Muscle of arm (tissue), 12 donors: ENCODE measurements around the gene PLXNA4. TPM values are rescaled to one million over a fixed set of nuclear protein-coding genes. Genes with fewer than 3 reads are reported as not detected.

Source experiments
- DNase-seq: peaks from one replicate; pipeline ENCODE4 v3.0.0-alpha.2; 2013
- polyA plus RNA-seq, 12 donors: library from polyadenylated mRNA; unstranded; fragments of 120-200 nt; gene quantifications; one replicate each; pipeline ENCODE4 v1.2.1, GENCODE V29; 2013; ENCODE audit not compliant: insufficient read length in 12 of 12

Gene PLXNA4
- polyA plus RNA-seq, 12 donors = 1.8 to 8.4 (median 4.5) TPM; not detected in 1

DNA sequence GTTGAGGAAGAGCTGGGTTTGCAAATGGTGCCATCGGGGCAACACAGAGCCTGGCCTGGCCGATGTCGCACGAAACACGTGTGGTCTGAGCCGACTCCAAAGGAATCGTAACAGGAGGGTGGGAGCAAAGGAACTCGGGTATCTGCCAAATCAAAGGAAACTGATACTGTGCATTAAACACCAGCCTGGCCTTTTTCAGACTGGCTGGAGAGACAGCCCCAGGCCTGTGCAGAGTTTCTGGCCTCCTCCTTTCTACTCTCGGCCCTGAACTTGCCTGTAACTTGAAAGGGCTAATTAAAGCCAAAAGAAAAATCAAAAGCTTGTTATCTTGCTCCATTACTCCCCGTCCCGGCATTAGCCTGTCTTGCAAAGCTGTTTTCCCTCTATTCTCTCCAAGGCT is 71.4 kb downstream of the PLXNA4 start:
- no peak for DNase-seq

GRCh38 chr7:132504071-132504470 is 72.2 kb downstream of the PLXNA4 start:
- no peak for DNase-seq

DNA sequence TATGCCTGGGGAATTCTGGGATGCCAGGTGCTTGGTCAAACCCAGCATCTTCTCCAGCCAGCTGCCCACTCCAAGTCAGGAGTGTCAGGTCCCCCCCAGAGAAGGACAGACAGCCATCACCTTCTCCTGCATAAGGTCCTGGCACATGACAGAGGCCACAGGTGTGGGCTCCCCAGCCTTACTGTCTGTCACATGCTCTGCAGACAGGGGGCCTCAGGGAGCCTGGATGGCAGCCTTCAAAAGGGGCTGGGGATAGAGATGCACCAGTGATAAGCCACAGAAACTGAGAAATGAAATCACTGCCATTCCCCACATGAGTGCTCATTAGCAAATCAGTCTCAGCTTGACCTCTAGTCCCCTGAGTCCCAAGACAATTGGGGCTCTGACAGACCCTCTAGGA is 72.9 kb downstream of the PLXNA4 start:
- DNase-seq = no peak

- DNase-seq = no peak
These were observed 74.3 kb downstream of the PLXNA4 start for GRCh38 chr7:132501956-132502355.

DNA sequence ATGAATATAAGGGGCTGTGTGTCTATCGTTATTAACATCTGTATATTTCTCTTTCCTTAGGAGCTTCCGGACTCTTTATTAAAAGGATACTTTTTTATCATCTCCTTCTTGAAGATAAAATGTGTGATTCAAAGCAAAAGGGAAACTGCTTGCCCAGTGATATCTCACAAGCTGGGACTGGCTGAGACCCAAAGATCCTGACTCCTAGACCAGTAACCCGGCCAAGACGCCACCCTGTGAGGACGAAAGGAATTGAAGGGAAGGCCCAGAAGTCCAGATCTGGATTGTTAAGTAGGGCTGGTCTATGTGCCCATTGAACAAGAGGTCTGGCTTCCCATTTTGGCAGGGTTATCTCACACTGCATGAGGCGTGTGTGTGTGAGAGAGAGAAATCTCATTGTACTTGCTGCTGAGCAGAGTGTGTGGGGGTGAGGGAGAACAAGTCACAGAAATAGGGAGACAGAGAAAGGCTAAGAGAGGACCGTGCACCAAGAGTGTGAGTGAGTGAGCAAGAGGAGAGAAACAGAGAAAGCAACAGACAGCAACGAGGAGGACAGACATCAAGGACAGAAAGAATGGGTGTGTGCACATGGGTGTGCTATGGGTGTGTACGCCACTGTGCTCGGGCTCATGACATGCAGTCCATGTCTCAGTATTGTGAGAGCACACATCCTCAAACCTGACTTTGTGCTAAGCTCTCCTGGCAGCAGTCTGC is 75.4 kb downstream of the PLXNA4 start:
- DNase-seq = no peak

GRCh38 chr7:132499487-132499886 is 76.8 kb downstream of the PLXNA4 start:
- DNase-seq = no peak

- no peak for DNase-seq
These were observed 77.2 kb downstream of the PLXNA4 start for GRCh38 chr7:132499065-132499464.

GRCh38 chr7:132498319-132498718 is 78.0 kb downstream of the PLXNA4 start:
- DNase-seq = no peak

DNA sequence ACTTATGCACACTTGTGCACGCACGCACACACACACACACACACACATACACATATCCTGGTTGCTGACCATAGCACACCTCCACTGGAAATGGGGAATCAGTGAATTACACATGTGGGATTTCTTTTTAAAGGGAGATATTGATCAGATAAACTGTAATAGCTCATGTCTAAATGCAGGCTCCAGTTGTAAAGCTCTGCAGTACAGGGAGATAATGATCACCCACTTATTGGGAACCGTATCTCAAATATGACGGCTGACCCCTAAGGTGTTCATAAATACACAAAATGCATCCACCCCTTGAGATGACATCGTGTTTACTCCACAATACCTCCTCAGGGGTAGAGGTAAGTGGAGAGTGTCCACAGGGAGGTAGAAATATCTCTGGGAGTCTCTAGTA is 79.2 kb downstream of the PLXNA4 start:
- DNase-seq = no peak

- DNase-seq = no peak
These were observed 80.3 kb downstream of the PLXNA4 start for GRCh38 chr7:132495936-132496335.

GRCh38 chr7:132494474-132494873 is 81.8 kb downstream of the PLXNA4 start:
- DNase-seq = no peak

GRCh38 chr7:132492823-132493445 is 83.3 kb downstream of the PLXNA4 start:
- no peak for DNase-seq

DNA sequence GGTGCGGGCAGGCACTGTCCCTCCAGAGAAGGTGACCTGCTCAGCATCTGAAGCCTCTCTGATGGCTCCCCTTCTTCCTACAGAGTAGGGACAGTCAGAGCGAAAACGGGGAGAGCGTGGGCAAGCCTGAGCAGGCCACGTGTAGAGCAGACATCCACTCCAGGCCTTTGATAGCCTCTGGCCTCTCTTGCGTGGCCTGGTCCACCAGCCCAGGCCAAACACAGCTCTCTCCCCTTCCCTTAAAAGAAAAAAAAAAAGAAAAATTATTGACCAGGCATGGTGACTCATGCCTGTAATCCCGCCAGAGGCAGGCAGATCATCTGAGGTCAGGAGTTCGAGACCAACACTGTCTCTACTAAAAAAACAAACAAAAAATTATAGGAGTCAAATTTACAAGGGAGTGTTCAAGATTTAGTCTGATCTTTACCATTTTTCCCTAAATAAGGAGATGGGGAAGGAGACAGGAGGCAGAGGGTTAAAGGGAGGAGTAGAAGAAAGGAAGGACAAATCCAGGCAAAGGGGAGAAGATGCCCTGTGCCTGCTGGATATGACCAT is 84.8 kb downstream of the PLXNA4 start:
- DNase-seq = no peak

- DNase-seq = no peak
These were observed 85.8 kb downstream of the PLXNA4 start for GRCh38 chr7:132490474-132490873.

- no peak for DNase-seq
These were observed 86.5 kb downstream of the PLXNA4 start for GRCh38 chr7:132489776-132490237.

DNA sequence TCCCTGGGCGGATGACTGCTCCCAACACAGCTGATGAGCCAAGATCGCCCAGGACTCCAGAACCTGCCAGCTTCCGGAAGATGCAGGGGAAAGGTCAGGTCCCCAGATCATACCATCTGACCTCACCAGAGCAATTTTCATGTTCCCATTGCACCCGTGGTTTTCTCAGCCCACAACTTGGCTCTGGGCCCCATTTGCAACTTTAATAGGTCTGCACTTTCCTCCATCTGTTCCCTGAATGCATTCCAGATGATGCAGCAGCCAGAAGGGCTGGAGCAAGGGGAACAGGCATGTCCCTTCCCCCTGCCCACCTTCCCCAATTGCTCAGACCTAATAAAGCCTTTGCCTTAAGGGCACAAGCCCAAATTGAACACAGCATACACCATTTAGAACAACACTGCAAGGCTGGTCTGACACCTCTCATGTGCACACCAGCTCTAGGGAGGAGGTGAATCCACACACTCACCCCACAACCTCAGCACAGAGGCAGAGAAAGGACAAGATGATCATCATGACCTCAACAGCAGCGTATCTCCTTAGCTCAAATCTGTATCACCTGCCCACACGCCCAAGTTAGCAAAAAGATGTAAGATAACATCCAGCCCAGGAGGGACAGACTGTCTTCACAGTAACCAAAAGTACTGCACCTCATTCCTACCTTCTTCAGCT is 87.5 kb downstream of the PLXNA4 start:
- DNase-seq = no peak

DNA sequence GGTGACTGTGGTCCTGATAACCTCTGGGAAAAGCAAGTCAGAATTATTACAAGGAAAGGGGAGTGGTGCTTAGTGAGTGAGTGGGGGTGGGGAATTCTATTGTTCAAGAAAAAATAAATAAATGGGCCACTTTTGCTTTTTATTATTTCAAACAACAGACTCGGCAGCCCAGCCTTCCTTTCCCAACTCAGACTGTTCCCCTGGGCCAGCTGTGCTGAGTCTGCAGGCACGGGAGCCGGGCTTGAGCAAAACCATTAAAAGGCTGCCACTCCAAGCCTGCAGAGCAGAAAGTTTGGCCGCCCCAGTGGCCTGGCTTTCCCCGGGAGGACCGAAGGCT is 90.0 kb downstream of the PLXNA4 start:
- no peak for DNase-seq

DNA sequence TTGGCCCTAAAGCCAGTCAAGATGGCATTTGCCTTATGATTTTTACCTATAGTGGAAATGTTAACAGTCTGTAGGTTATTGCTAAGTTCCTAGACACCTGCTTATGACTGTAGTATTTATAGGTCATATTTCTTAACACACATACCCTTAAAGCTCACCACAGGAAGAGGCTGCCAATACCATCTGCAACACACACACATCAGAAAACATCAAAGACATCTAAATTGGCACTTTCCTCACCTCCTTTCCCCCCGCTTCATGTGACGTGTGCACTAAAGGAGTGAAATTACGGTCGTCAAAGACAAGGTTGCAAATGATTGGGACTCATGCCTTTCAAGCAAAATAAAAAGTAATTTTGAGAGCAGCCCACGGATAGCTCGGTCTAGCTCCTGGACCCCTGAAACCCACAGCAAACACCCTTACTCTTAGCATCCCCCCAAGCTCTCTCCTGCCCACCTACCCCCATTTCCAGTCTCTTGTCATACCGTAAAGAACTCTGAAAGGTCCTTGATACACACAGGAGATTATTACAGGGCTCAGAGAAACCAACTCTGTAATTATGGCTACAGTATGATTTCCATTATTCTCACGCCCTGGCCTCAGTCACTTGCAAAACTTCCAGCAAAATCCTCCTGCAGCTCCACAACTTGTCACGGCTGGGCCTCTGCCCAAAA is 90.5 kb downstream of the PLXNA4 start:
- no peak for DNase-seq

GRCh38 chr7:132485136-132485535 is 91.1 kb downstream of the PLXNA4 start:
- no peak for DNase-seq

DNA sequence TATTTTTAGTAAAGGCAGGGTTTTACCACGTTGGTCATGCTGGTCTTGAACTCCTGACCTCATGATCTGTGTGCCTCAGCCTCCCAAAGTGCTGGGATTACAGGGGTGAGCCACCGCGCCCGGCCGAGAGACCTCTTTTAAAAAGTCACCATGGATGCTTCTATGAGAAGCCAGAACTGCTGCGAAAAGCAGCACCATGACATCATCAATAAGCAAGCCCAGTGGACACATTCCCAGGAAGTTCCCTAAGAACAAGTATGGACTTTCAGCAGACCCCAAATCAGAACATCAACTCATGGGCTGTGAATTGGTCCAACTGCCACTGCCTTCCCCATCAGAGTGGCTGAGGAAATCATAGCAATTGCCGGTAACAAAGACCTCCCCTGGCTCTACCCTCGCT is 93.4 kb downstream of the PLXNA4 start:
- no peak for DNase-seq

GRCh38 chr7:132480534-132480933 is 95.7 kb downstream of the PLXNA4 start:
- no peak for DNase-seq

- no peak for DNase-seq
These were observed 99.7 kb downstream of the PLXNA4 start for GRCh38 chr7:132476541-132476940.
